ENCODE measurements around the gene PSMD11. TPM values are rescaled to one million over a fixed set of nuclear protein-coding genes. Genes with fewer than 3 reads are reported as not detected.

Gene PSMD11
- total and polyA plus RNA-seq, 2 of the 13 experiments (the other 11 are each of a cell fraction or from before 2014, with no cell fraction given): 69.8 to 152 TPM

GRCh38 chr17:32486701-32487472, 42.6 kb downstream of the PSMD11 start, which contains the start of gene CDK5R1:
CDK5R1 (plus strand) TSS chr17:32486993; CDS start chr17:32487621, 628 bp downstream.
- BruUV-seq (replicated peaks): no TSS peak
- peak; percentile 12 for ATAC-seq
- intact Hi-C loops (cut with micrococcal nuclease; ENCODE audit: unreplicated experiment) (no loop called here), in situ Hi-C loops (cut with HindIII; ENCODE audit: extremely low pct_ligation_motif_present, low pct_unique_long_range_greater_than_20kb) (loop anchor here (10.0 kb wide), 1 partner anchor 268 kb away; no protein-coding TSS in a partner anchor)
- Histone ChIP-seq H3K36me3 (replicated peaks in 1 of 2; ENCODE audit: control insufficient read depth in 1 of 2, insufficient read depth in 2 of 2, low read length in 2 of 2) (peaks cover 2 to 8% of the 10 kb centered on the region in 2 experiments; a peak in 2 of 5 replicates), H3K9me3 (ENCODE audit: low read length) (no peaks in the 10 kb centered on the region), H3K27ac (ENCODE audit: extremely low read length, insufficient read depth, low read length) (peak within 1 kb of the TSS; percentile 64), H2AFZ (ENCODE audit: low read length) (peak within 1 kb of the TSS; percentile 59), H3K4me1 (ENCODE audit: insufficient read depth, low read length) (peaks cover 43% of the 10 kb centered on the region), H3K4me3 (replicated peaks in 1 of 3; ENCODE audit: insufficient read depth in 1 of 3, low read depth in 2 of 3, low read length in 3 of 3) (peak within 1 kb of the TSS; percentile 68 to 81 (median 69)), H4K20me1 (ENCODE audit: insufficient read depth, low read length) (no peaks in the 10 kb centered on the region), H3K79me2 (ENCODE audit: insufficient read depth, low read length) (no peaks in the 10 kb centered on the region), H3K9ac (ENCODE audit: insufficient read depth, low read depth, low read length) (peak within 1 kb of the TSS; percentile 66), H3K4me2 (ENCODE audit: low read depth, low read length) (peak within 1 kb of the TSS; percentile 97), H3K27me3 (ENCODE audit: control insufficient read depth in 1 of 2, insufficient read depth in 2 of 2, low read length in 2 of 2) (no peaks in the 10 kb centered on the region)
- 0% methylated on average over 4 of the region's 135 CpGs for WGBS (ENCODE audit: low lambda C conversion rate)
- CTCF ChIA-PET (ENCODE audit: low intra/inter-chr PET ratio, low total read pairs): no interaction called here
- DNase-seq (ENCODE audit: low spot score): peak; percentile 41
- FAIRE-seq: no peak
- POLR2A ChIA-PET: interaction anchor here (0.9 to 2.2 kb wide), 4 partner anchors 13 to 46 kb away, joined by 3 to 13 read pairs (median 4); partner anchors contain the start of gene PSMD11
- TF ChIP-seq ZNF883 (CRISPR knock-in tag; IDR thresholded peaks at IDR 0.05; ENCODE audit: not compliant biosample characterization) (peak; percentile 11), REST (IDR thresholded peaks at IDR 0.05; ENCODE audit: borderline replicate concordance in 1 of 2, low read depth in 1 of 2, low read length in 2 of 2) (peak; percentile 48 to 58; a peak in 3 of 4 replicates), MXI1 (IDR thresholded peaks at IDR 0.05; ENCODE audit: borderline replicate concordance, low read depth, low read length) (no peak), POLR2A (IDR thresholded peaks at IDR 0.05; ENCODE audit: insufficient read depth in 1 of 2, low read depth in 2 of 2, low read length in 2 of 2) (peak in 1 of 2 experiments; percentile 65; a peak in 2 of 4 replicates), AKAP8 (CRISPR knock-in tag; IDR thresholded peaks at IDR 0.05) (0 out of 2 replicates have a peak, but pooled peaks have one; percentile 50)
- TF ChIP-seq, protein P1, sequence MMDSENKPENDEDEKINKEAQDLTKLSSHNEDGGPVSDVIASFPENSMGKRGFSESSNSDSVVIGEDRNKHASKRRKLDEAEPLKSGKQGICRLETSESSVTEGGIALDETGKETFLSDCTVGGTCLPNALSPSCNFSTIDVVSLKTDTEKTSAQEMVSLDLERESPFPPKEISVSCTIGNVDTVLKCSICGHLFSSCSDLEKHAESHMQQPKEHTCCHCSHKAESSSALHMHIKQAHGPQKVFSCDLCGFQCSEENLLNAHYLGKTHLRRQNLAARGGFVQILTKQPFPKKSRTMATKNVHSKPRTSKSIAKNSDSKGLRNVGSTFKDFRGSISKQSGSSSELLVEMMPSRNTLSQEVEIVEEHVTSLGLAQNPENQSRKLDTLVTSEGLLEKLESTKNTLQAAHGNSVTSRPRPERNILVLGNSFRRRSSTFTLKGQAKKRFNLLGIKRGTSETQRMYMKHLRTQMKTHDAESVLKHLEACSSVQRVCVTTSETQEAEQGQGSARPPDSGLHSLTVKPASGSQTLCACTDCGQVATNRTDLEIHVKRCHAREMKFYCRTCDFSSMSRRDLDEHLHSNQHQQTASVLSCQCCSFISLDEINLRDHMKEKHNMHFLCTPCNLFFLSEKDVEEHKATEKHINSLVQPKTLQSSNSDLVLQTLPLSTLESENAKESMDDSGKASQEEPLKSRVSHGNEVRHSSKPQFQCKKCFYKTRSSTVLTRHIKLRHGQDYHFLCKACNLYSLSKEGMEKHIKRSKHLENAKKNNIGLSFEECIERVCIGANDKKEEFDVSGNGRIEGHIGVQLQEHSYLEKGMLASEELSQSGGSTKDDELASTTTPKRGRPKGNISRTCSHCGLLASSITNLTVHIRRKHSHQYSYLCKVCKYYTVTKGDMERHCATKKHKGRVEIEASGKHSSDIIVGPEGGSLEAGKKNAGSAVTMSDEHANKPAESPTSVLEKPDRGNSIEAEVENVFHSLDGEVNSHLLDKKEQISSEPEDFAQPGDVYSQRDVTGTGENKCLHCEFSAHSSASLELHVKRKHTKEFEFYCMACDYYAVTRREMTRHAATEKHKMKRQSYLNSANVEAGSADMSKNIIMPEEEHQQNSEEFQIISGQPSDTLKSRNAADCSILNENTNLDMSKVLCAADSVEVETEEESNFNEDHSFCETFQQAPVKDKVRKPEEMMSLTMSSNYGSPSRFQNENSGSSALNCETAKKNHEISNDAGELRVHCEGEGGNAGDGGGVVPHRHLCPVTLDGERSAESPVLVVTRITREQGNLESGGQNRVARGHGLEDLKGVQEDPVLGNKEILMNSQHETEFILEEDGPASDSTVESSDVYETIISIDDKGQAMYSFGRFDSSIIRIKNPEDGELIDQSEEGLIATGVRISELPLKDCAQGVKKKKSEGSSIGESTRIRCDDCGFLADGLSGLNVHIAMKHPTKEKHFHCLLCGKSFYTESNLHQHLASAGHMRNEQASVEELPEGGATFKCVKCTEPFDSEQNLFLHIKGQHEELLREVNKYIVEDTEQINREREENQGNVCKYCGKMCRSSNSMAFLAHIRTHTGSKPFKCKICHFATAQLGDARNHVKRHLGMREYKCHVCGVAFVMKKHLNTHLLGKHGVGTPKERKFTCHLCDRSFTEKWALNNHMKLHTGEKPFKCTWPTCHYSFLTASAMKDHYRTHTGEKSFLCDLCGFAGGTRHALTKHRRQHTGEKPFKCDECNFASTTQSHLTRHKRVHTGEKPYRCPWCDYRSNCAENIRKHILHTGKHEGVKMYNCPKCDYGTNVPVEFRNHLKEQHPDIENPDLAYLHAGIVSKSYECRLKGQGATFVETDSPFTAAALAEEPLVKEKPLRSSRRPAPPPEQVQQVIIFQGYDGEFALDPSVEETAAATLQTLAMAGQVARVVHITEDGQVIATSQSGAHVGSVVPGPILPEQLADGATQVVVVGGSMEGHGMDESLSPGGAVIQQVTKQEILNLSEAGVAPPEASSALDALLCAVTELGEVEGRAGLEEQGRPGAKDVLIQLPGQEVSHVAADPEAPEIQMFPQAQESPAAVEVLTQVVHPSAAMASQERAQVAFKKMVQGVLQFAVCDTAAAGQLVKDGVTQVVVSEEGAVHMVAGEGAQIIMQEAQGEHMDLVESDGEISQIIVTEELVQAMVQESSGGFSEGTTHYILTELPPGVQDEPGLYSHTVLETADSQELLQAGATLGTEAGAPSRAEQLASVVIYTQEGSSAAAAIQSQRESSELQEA (CRISPR knock-in tag; IDR thresholded peaks at IDR 0.05; ENCODE audit: not compliant biosample characterization): no peak
